Hindlimb muscle (tissue), 1 donor: ENCODE measurements around the gene NXPE4. TPM values are rescaled to one million over a fixed set of nuclear protein-coding genes. Genes with fewer than 3 reads are reported as not detected.
"Not testable (repeated sequence)": the region's sequence is repeated elsewhere in the genome, so short reads cannot be mapped to it uniquely, and the experiment has no call there.

Experiments used
- DNase-seq: peaks from one replicate; pipeline ENCODE4 v3.0.0-alpha.2; 2013
- polyA plus RNA-seq: library from polyadenylated mRNA; unstranded; fragments of 120-200 nt; gene quantifications from one replicate; pipeline ENCODE4 v1.2.1, GENCODE V29; 2013; ENCODE audit not compliant: insufficient read length

NXPE4 gene
- polyA plus RNA-seq, 1 donor, result not detected

DNA sequence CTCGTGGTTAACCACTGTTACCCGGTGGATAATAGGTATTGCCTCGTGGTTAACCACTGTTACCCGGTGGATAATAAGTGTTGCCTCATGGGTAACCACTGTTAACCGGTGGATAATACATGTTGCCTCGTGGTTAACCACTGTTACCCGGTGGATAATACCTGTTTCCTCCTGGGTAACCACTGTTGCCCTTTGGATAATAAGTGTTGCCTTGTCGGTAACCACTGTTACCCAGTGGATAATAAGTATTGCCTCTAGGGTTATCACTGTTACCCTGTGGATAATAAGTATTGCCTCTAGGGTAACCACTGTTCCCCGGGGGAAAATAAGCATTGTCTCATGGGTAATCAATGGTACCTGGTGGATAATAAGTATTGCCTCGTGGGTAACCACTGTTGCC is 15.0 kb upstream of the NXPE4 start:
- no peak for DNase-seq

- DNase-seq, result no peak
Measured at GRCh38 chr11:114609429-114609828, 13.8 kb upstream of the NXPE4 start.

DNA sequence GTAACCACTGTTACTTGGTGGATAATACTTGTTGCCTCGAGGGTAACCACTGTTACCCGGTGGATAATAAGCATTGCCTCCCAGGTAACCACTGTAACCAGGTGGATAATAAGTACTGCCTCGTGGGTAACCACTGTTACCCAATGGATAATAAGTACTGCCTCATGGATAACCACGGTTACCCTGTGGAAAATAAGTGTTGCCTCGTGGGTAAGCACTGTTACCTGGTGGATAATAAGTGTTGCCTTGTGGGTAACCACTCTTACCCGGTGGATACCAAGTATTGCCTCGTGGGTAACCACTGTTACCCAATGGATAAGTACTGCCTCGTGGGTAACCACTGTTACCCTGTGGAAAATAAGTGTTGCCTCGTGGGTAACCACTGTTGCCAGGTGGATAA is 13.0 kb upstream of the NXPE4 start:
- DNase-seq, result not testable (repeated sequence)

- DNase-seq, result no peak
Measured at GRCh38 chr11:114607753-114608459, 12.3 kb upstream of the NXPE4 start.

DNA sequence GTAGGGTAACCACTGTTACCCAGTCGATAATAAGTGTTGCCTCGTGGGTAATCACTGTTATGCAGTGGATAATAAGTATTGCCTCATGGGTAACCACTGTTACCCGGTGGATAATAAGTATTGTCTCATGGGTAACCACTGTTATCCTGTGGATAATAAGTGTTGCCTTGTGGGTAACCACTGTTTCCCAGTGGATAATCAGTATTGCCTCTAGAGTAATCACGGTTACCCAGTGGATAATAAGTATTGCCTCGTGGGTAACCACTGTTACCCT is 11.2 kb upstream of the NXPE4 start:
- DNase-seq, result not testable (repeated sequence)

- no peak for DNase-seq
Measured at GRCh38 chr11:114606003-114606801, 10.6 kb upstream of the NXPE4 start.

DNA sequence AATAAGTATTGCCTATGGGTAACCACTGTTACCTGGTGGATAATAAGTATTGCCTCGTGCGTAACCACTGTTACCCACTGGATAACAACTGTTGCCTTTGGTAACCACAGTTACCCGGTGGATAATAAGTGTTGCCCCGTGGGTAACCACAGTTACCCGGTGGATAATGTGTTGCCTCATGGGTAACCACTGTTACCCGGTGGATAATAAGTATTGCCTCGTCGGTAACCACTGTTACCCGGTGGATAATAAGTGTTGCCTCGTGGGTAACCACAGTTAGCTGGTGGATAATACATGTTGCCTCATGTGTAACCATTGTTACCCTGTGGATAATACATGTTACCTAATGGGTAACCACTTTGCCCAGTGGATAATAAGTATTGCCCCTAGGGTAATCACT is 9.8 kb upstream of the NXPE4 start:
- no peak for DNase-seq

DNA sequence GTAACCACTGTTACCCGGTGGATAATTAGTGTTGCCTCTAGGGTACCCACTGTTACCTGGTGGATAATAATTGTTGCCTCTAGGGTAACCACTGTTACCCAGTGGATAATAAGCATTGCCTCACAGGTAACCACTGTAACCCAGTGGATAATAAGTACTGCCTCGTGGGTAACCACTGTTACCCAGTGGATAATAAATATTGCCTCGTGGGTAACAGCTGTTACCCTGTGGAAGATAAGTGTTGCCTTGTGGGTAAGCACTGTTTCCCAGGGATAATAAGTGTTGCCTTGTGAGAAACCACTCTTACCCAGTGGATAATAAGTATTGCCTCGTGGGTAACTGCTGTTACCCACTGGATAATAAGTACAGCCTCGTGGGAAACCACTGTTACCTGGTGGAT is 9.3 kb upstream of the NXPE4 start:
- DNase-seq, result no peak

DNA sequence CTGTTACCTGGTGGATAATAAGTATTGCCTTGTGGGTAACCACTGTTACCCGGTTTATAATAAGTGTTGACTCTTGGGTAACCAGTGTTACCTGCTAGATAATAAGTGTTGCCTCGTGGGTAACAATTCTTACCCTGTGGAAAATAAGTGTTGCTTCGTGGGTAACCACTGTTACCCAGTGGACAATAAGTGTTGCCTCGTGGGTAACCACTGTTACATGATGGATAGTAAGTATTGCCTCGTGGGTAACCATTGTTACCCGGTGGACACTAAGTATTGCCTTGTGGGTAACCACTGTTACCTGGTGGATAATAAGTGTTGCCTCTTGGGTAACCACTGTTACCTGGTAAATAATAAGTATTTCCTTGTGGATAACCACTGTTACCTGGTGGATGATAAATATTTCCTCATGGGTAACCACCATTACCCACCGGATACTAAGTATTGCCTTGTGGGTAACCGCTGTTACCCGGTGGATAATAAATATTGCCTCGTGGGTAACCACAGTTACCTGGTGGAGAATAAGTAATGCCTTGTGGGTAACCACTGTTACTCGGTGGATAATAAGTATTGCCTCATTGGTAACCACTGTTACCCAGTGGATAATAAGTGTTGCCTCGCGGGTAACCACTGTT is 8.7 kb upstream of the NXPE4 start:
- no peak for DNase-seq

GRCh38 chr11:114603151-114603550 is 7.6 kb upstream of the NXPE4 start:
- not testable (repeated sequence) for DNase-seq

DNA sequence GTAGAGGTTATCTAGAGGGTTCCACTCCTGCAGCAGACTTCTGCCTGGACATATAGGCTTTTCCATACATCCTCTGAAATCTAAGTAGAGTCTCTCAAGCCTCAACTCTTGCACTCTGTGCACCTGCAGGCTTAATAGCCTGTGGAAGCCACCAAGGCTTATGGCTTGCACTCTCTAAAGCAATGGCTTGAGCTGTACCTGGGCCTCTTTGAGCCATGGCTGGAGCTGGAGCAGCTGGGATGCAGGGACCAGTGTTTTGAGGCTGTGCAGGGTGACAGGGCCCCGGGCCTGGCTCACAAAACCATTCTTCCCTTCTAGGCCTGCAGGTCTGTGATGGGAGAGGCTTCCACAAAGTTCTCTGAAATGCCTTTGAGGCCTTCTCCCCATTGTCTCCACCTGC is 2.9 kb upstream of the NXPE4 start:
- DNase-seq, result no peak

DNA sequence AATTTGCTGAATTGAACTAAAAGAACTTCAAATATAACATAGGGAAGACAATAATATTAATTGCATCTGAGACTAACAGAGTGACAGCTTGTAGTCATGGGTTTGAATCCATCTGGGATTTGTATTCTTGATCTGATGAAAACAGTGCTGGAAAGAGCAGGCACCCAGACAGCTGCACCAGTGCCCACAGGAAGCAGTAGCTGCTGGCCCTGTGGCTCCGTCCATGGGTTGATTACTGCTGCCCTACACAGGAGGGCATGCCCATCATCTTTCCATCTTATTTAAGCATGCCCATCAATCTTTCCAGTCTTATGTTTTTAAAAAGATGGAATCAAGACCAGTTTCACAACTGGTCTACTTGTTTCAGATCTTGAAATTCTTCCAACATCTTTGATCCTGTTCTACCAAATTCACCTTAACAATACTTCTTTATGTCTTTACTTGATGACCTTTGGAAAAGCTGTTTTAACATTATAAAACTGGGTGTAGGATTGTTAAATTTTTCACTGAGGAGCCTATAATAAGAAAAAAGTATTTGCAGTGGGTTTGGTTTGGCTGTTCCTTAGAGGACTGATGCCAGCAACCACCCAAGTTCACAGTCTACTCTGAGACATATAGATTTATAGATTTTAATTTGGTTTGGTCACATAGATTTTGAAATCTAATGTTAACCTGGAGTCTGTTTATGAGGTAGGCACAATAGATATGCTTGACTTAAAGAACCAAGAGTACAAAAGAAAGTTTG is 761 bp upstream of the NXPE4 start:
- no peak for DNase-seq

GRCh38 chr11:114594703-114595102 is 883 bp downstream of the NXPE4 start:
- DNase-seq, result no peak

GRCh38 chr11:114587398-114587953 is 8.1 kb downstream of the NXPE4 start:
- no peak for DNase-seq

GRCh38 chr11:114586797-114587196 is 8.8 kb downstream of the NXPE4 start:
- DNase-seq, result no peak

- no peak for DNase-seq
Measured at GRCh38 chr11:114571712-114572111, 23.9 kb downstream of the NXPE4 start.

DNA sequence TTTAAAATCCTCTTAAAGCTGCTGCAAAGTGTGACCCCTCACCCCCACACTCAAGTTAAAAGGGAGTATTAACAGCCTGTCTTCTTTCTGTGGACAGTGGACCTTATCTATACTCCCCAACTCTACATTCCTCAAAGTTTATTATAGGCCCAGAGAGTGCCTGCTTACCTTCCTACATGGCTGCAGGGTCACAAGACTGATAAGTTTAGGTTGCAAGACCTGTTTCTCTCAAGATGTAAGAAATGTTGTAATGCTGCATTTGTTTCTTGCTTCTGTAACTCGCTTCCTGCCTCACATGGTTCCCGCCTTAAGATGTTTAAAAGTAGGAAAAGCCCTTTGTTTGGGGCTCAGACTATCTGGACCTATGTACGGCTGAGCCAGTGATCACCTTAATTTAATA is 25.8 kb downstream of the NXPE4 start:
- DNase-seq, result no peak

- no peak for DNase-seq
Measured at GRCh38 chr11:114566276-114566675, 29.3 kb downstream of the NXPE4 start.

GRCh38 chr11:114564831-114565230 is 30.8 kb downstream of the NXPE4 start:
- DNase-seq, result peak; percentile 43

DNA sequence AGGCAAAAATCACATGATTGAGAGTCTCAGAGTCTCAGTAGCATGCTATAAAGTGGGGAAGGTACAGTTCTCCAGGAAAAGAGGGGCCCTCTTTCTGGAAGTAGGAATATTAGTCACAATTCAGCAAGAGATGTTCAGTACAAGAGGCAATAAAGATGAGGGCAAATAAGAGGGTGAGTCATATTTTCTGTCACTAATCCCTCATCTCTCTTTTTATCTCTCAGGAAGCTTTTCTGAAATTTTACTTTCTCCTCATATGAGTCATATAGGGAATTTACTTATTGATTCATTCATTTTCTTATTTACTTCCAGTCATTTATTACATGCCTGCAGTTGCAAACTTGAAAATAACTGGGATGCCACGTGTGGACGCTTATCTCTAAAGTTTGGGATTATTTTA is 32.5 kb downstream of the NXPE4 start:
- DNase-seq, result no peak

DNA sequence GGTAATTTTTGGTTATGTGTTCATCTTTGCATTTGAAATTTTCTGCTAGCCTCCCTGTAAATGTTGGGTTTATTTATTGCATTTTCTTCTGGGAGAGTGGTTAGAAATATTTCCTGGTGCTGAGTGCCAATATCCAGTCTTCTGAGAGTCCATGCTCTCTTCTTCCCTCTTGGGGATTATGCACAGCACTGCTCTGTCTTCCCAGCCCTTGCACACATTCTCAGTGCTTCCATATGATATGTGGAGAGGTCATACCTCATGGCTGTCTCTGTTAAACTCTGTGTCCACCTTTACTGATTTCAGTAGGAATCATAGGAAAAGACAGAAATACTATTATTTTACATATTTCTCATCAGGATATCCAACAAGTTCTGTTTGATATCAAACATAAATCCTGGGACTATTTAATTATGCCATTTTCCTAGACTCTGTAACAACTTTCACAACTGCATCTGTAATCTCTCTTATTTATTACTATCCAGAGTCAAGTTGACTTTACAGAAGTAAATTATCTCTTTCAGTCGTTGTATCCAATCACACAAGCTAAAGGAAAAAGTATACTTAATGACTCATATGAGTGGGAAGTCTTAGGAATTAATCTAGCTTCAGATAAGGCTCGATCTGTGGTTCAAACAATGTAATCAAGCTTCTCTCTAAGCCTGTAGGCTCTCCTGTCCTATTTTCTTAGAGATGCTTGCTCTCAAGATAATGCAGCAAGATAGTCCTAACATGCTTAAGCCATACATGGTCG is 33.2 kb downstream of the NXPE4 start:
- no peak for DNase-seq
